AG04449 (cell line): ENCODE results near the gene ARHGAP26.
A peak's percentile ranks its signal among the peaks of the same experiment; 100 is the strongest.

ENCODE experiments used
- CTCF ChIA-PET: fragments of 350-600 bp; formaldehyde crosslinking; extraction: SDS; loops from one replicate; lab custom pipeline; 2021; ENCODE audit warnings: antibody characterized with exemption; lab: Yijun Ruan, JAX
- POLR2A ChIA-PET: fragments of 400-600, 350-600 bp; formaldehyde crosslinking; extraction: SDS; loops from one replicate; lab custom pipeline; 2020; ENCODE audit warnings: antibody characterized with exemption, inconsistent platforms; lab: Yijun Ruan, JAX
- DNase-seq: peaks from one replicate; pipeline ENCODE4 v3.0.0-alpha.2; 2010; ENCODE audit warnings: low read depth, low spot score
- H3K4me3 ChIP-seq: 2 replicates; pipeline ENCODE4 v1.5.1; 2011; ENCODE audit warnings: low read depth, mild to moderate bottlenecking, control low read depth, low read length
- TF ChIP-seq, protein P1 (sequence below): IDR thresholded peaks from one replicate; pipeline ENCODE4 v1.5.1; 2011; ENCODE audit warnings: mild to moderate bottlenecking, moderate library complexity, low read length, control low read depth, inconsistent platforms; ENCODE audit not compliant: insufficient read depth; ENCODE audit errors: missing control alignments

The ARHGAP26 gene

DNA sequence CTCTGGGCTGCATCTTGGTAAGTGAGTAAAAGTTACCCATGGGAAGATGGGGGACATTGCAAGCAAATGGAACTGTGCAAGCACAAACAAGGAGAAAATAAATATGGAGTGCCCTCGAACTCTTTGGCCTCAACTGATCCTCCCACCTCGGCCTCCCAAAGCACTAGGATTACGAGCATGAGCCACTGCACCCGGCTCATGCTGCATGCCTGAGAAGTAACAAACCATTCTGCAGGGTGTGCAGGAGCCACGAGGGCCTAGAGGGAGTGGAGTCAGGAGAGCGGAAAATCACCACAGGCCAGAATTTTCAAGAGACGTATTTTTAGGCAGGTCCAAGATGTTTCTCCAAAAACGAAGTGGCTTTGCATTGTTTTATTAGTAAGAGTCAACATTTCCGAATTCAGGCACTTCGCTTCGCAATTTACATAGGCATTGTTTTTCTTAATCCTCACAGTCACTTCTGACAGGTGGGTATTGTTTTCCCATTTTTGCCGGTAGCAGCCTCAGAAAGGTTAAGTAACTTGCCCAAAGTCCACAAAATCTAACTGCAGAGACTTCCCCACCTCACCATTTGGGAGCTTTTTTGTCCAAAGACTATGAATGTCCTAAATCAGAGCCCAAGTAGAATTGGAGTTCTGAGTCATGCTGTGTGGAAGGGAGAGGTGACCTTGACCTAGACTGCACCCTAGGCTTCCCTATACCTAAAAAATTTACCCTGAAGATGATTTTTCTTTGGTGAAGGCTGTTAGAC, 403.1 kb downstream of the ARHGAP26 start:
- TF ChIP-seq, protein P1, sequence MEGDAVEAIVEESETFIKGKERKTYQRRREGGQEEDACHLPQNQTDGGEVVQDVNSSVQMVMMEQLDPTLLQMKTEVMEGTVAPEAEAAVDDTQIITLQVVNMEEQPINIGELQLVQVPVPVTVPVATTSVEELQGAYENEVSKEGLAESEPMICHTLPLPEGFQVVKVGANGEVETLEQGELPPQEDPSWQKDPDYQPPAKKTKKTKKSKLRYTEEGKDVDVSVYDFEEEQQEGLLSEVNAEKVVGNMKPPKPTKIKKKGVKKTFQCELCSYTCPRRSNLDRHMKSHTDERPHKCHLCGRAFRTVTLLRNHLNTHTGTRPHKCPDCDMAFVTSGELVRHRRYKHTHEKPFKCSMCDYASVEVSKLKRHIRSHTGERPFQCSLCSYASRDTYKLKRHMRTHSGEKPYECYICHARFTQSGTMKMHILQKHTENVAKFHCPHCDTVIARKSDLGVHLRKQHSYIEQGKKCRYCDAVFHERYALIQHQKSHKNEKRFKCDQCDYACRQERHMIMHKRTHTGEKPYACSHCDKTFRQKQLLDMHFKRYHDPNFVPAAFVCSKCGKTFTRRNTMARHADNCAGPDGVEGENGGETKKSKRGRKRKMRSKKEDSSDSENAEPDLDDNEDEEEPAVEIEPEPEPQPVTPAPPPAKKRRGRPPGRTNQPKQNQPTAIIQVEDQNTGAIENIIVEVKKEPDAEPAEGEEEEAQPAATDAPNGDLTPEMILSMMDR, result no peak
- CTCF ChIA-PET, result interaction anchor here (1.2 kb wide), 2 partner anchors 10 to 17 kb away, joined by 3 to 4 read pairs; no protein-coding TSS in a partner anchor
- DNase-seq, result no peak
- POLR2A ChIA-PET, result no interaction called here
- no peak overlapping the region for H3K4me3 ChIP-seq

DNA sequence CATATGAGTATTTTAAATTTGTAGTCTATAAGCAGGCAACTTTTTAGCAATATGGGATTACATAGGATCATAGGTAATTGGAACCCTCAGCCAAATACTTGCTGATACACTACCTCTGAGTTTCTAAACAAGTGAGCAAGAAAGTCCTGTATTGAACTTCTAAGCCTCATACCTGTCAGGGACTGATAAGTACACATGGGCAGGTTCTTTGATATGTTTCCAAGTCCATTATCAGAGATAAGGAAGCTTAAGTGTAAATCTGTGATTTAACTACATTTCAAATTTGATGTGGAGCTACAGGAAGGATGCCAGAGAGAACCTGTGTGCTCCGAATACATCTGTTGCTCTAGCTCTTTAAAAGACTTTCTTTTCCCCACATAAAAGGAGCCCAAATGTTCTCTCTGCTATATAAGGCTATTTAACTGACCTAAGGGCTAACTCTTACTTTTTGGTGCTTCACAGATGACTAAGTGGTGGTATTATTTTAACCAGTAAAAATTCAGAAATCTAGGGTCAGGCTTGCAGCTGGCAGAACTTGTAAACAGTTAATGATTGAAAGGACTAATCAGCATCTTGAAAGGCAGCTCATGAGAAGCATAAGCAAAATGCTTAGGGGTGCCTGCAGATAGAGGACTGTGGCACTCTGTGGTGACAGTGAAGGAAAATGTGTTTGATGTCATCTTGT, 404.7 kb downstream of the ARHGAP26 start:
- DNase-seq, result no peak
- TF ChIP-seq, protein P1, result no peak
- POLR2A ChIA-PET, result no interaction called here
- CTCF ChIA-PET, result no interaction called here
- H3K4me3 ChIP-seq, result no peak overlapping the region

DNA sequence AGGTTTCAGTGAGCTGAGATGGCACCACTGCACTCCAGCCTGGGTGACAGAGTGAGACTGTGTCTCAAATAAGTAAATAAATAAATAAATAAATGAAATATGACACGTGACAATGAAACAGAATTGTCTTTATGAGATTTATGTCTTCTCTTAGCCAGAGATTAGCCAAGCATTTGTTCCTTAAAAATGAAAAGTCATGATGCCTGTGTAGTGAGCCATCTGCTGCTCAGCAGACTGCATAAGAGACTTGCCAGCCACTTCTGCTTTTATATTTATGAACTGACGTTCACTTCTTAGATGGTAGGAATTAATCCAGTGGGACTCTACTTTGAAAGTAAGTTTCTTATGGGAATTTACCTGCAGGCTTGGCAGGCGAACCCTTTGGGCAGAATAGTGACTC, 405.9 kb downstream of the ARHGAP26 start:
- DNase-seq, result no peak
- TF ChIP-seq, protein P1, result no peak
- ChIA-PET CTCF (no interaction called here), POLR2A (no interaction called here)
- no peak overlapping the region for H3K4me3 ChIP-seq

DNA sequence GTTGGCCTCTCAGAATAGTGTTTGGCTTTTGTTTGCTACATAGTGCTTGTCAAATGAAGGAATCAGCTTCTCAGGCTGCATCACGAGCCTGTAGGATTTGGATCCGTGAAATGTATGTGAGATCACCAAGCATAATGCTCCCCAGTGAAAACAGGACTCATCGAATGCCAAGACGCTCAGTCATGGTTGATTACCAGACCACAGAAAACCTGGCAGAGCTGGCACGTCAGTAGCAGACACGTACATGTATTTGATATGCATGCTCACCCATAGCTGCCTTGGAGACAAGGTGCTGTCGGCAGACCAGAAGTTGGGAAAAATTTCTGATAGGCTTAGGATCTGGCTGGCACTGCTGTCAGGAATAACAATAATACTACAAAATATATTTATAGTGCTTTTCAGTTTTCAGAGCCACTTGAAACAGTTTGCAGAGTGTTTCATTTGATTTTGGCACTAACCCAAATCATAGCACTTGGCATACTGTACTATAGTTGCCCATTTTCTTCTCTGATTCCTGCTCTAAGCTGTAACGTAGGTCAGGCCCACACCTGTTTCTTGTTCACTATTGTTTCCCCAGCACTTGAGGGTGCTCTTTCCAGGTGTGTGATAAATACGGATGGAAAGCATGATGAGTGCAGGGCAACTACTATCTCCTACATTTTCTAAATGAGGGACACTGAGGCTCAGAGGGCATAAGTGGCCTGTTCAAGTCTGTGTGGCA, 407.2 kb downstream of the ARHGAP26 start:
- TF ChIP-seq, protein P1, result no peak
- CTCF ChIA-PET, result interaction anchor here (1.0 to 1.3 kb wide), 2 partner anchors 13 to 18 kb away, joined by 3 to 4 read pairs; no protein-coding TSS in a partner anchor
- POLR2A ChIA-PET, result interaction anchor here (0.6 to 1.1 kb wide), 3 partner anchors 9 to 150 kb away, joined by 3 to 4 read pairs (median 3); no protein-coding TSS in a partner anchor
- no peak overlapping the region for H3K4me3 ChIP-seq
- peak; percentile 98 for DNase-seq

DNA sequence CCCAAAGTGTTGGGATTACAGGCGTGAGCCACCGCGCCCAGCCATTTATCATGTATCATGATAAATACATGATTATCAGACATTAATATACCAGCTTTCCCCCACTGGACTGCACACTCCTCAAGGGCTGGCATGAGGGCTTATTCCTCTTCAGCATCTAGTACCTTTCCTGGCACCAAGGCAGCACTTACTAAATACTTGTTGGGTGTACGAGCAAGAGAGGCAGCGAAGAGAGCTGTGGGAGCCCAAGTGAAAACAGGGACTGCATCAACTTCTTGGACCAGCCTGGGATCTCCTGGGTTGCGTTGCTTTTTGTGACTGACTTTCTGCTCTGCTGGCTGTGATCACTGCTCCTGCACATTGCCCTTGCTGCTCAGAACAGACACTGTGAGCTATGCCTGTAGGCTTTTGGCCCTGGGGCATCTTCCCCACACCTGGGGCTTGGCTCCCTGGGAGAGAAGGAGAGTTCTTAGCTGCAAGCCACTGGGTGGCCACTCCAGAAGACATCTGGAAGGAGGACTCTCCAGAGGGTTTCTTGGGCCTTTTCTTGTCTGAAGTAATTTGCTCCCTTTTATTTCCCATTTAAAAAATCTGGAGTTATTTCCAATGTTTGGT, 409.1 kb downstream of the ARHGAP26 start:
- no peak for DNase-seq
- ChIA-PET POLR2A (no interaction called here), CTCF (interaction anchor here (1.2 to 1.7 kb wide), 2 partner anchors 8 to 10 kb away, joined by 3 to 5 read pairs; no protein-coding TSS in a partner anchor)
- H3K4me3 ChIP-seq, result no peak overlapping the region
- TF ChIP-seq, protein P1, result no peak
